ENCODE data around the gene SLC1A5. TPM values are rescaled to one million over a fixed set of nuclear protein-coding genes. Genes with fewer than 3 reads are reported as not detected.

The SLC1A5 gene
- total RNA-seq, 1 experiment from 2014 or later: 239 TPM

- TF ChIP-seq ZNF532 (CRISPR knock-in tag; IDR thresholded peaks at IDR 0.05; ENCODE audit: borderline replicate concordance) (no peak), USF1 (CRISPR knock-in tag; IDR thresholded peaks at IDR 0.05) (peak; percentile 86; the same call in 1 of the 2 replicates), ZNF423 (CRISPR knock-in tag; IDR thresholded peaks at IDR 0.05) (no peak), NR1H2 (CRISPR knock-in tag; IDR thresholded peaks at IDR 0.05) (no peak), KAT7 (CRISPR knock-in tag; IDR thresholded peaks at IDR 0.05; ENCODE audit: borderline replicate concordance) (no peak), RELA (CRISPR knock-in tag; IDR thresholded peaks at IDR 0.05; ENCODE audit: borderline replicate concordance) (no peak), AR (CRISPR knock-in tag; IDR thresholded peaks at IDR 0.05) (no peak), ZNF396 (CRISPR knock-in tag; IDR thresholded peaks at IDR 0.05; ENCODE audit: borderline replicate concordance) (no peak), GTF2I (CRISPR knock-in tag; conservative IDR thresholded peaks at IDR 0.05) (no peak), CBFB (CRISPR knock-in tag; IDR thresholded peaks at IDR 0.05; ENCODE audit: low read depth) (no peak), TCF7 (CRISPR knock-in tag; IDR thresholded peaks at IDR 0.05; ENCODE audit: low read depth) (no peak), ESRRA (CRISPR knock-in tag; IDR thresholded peaks at IDR 0.05; ENCODE audit: borderline replicate concordance) (no peak), OVOL2 (CRISPR knock-in tag; IDR thresholded peaks at IDR 0.05; ENCODE audit: borderline replicate concordance) (no peak), TEAD4 (CRISPR knock-in tag; IDR thresholded peaks at IDR 0.05) (peak; percentile 35; the same call in 1 of the 2 replicates), JUN (CRISPR knock-in tag; IDR thresholded peaks at IDR 0.05) (no peak)
- TF ChIP-seq, protein P1, sequence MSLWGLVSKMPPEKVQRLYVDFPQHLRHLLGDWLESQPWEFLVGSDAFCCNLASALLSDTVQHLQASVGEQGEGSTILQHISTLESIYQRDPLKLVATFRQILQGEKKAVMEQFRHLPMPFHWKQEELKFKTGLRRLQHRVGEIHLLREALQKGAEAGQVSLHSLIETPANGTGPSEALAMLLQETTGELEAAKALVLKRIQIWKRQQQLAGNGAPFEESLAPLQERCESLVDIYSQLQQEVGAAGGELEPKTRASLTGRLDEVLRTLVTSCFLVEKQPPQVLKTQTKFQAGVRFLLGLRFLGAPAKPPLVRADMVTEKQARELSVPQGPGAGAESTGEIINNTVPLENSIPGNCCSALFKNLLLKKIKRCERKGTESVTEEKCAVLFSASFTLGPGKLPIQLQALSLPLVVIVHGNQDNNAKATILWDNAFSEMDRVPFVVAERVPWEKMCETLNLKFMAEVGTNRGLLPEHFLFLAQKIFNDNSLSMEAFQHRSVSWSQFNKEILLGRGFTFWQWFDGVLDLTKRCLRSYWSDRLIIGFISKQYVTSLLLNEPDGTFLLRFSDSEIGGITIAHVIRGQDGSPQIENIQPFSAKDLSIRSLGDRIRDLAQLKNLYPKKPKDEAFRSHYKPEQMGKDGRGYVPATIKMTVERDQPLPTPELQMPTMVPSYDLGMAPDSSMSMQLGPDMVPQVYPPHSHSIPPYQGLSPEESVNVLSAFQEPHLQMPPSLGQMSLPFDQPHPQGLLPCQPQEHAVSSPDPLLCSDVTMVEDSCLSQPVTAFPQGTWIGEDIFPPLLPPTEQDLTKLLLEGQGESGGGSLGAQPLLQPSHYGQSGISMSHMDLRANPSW (CRISPR knock-in tag; conservative IDR thresholded peaks at IDR 0.05; ENCODE audit: low read depth): no peak
- TF ChIP-seq, protein P2, sequence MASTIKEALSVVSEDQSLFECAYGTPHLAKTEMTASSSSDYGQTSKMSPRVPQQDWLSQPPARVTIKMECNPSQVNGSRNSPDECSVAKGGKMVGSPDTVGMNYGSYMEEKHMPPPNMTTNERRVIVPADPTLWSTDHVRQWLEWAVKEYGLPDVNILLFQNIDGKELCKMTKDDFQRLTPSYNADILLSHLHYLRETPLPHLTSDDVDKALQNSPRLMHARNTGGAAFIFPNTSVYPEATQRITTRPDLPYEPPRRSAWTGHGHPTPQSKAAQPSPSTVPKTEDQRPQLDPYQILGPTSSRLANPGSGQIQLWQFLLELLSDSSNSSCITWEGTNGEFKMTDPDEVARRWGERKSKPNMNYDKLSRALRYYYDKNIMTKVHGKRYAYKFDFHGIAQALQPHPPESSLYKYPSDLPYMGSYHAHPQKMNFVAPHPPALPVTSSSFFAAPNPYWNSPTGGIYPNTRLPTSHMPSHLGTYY (CRISPR knock-in tag; IDR thresholded peaks at IDR 0.05): no peak
- TF ChIP-seq, protein P3, sequence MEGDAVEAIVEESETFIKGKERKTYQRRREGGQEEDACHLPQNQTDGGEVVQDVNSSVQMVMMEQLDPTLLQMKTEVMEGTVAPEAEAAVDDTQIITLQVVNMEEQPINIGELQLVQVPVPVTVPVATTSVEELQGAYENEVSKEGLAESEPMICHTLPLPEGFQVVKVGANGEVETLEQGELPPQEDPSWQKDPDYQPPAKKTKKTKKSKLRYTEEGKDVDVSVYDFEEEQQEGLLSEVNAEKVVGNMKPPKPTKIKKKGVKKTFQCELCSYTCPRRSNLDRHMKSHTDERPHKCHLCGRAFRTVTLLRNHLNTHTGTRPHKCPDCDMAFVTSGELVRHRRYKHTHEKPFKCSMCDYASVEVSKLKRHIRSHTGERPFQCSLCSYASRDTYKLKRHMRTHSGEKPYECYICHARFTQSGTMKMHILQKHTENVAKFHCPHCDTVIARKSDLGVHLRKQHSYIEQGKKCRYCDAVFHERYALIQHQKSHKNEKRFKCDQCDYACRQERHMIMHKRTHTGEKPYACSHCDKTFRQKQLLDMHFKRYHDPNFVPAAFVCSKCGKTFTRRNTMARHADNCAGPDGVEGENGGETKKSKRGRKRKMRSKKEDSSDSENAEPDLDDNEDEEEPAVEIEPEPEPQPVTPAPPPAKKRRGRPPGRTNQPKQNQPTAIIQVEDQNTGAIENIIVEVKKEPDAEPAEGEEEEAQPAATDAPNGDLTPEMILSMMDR (IDR thresholded peaks at IDR 0.05): no peak
Measured at GRCh38 chr19:46787331-46788261, 798 bp downstream of the SLC1A5 start (continued).
